SK-N-SH treated with all-trans-retinoic acid at 6 μM for 48 hours (cell line): ENCODE results near the gene CNTNAP3.
"Not testable (repeated sequence)": the region's sequence is repeated elsewhere in the genome, so short reads cannot be mapped to it uniquely, and the experiment has no call there.

Experiments
- ATAC-seq: fragments of 200-7000 bp; cut with Tn5 transposase; 3 replicates; pipeline ENCODE4 v1.9.1; 2020; ENCODE audit warnings: mild to moderate bottlenecking, moderate library complexity

CNTNAP3 gene

GRCh38 chr9:39085311-39085710, 202.7 kb downstream of the CNTNAP3 start:
- ATAC-seq = not testable (repeated sequence)

- ATAC-seq = not testable (repeated sequence)
These were observed 205.4 kb downstream of the CNTNAP3 start for GRCh38 chr9:39082574-39082973.

GRCh38 chr9:39080081-39080480, 207.9 kb downstream of the CNTNAP3 start:
- not testable (repeated sequence) for ATAC-seq

GRCh38 chr9:39078621-39079256, 209.2 kb downstream of the CNTNAP3 start:
- ATAC-seq = peak; percentile 71

- ATAC-seq = not testable (repeated sequence)
These were observed 214.4 kb downstream of the CNTNAP3 start for GRCh38 chr9:39073537-39073936.

GRCh38 chr9:39067683-39068082, 220.3 kb downstream of the CNTNAP3 start:
- ATAC-seq = not testable (repeated sequence)

GRCh38 chr9:39062966-39063365, 225.0 kb downstream of the CNTNAP3 start:
- not testable (repeated sequence) for ATAC-seq

GRCh38 chr9:39054453-39054852, 233.5 kb downstream of the CNTNAP3 start:
- not testable (repeated sequence) for ATAC-seq

- ATAC-seq = not testable (repeated sequence)
These were observed 241.1 kb downstream of the CNTNAP3 start for GRCh38 chr9:39046833-39047232.

- not testable (repeated sequence) for ATAC-seq
These were observed 245.6 kb downstream of the CNTNAP3 start for GRCh38 chr9:39042352-39042803.

- not testable (repeated sequence) for ATAC-seq
These were observed 246.2 kb downstream of the CNTNAP3 start for GRCh38 chr9:39041774-39042173.

GRCh38 chr9:39039148-39039547, 248.8 kb downstream of the CNTNAP3 start:
- not testable (repeated sequence) for ATAC-seq

- ATAC-seq = not testable (repeated sequence)
These were observed 249.7 kb downstream of the CNTNAP3 start for GRCh38 chr9:39038221-39038620.

GRCh38 chr9:39033849-39034248, 254.1 kb downstream of the CNTNAP3 start:
- not testable (repeated sequence) for ATAC-seq

GRCh38 chr9:39030204-39031019, 257.6 kb downstream of the CNTNAP3 start:
- not testable (repeated sequence) for ATAC-seq

- not testable (repeated sequence) for ATAC-seq
These were observed 259.1 kb downstream of the CNTNAP3 start for GRCh38 chr9:39028855-39029254.

- not testable (repeated sequence) for ATAC-seq
These were observed 259.8 kb downstream of the CNTNAP3 start for GRCh38 chr9:39028168-39028567.

GRCh38 chr9:39025911-39026588, 261.9 kb downstream of the CNTNAP3 start:
- ATAC-seq = not testable (repeated sequence)
